HG02610 (cell line): ENCODE results near the gene IVNS1ABP.
"Not testable (repeated sequence)": the region's sequence is repeated elsewhere in the genome, so short reads cannot be mapped to it uniquely, and the experiment has no call there.

Source experiments
- ATAC-seq: cut with Tn5 transposase; IDR thresholded peaks from one replicate; pipeline ENCODE4 v1.9.1; 2021; ENCODE audit warnings: mild to moderate bottlenecking, moderate library complexity; ENCODE audit not compliant: unreplicated experiment

IVNS1ABP gene

DNA sequence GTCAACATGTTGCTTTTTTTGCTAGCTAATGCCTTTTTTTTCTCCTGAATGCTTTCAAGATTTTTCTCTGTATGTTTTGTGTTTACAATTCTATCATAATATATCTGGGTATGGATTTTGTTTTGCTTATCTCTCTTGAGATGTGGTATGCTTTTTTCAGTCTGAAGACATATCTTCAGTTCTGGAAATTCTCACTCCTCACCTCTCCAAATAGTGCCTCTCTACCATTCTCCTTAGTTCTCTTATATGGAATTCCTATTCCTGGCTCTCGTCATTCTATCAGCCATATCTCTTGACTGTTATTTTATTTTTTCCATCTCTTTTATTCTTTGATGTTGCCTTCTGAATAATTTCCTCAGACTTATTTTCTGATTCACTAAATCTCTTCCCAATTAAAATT is 58.4 kb downstream of the IVNS1ABP start:
- ATAC-seq: no peak

DNA sequence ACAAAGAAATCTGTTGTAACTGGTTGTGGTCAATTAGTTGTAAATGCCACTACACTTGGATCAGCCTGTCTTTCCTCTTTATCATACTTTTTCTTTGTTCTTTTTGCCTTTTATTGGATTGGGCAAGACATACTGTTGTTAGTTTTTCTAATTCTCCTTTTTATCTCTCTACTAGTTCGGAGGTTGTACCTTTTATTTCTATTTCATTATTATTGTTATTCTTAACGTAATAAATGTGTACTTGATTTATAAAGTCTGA is 59.2 kb downstream of the IVNS1ABP start:
- no peak for ATAC-seq

DNA sequence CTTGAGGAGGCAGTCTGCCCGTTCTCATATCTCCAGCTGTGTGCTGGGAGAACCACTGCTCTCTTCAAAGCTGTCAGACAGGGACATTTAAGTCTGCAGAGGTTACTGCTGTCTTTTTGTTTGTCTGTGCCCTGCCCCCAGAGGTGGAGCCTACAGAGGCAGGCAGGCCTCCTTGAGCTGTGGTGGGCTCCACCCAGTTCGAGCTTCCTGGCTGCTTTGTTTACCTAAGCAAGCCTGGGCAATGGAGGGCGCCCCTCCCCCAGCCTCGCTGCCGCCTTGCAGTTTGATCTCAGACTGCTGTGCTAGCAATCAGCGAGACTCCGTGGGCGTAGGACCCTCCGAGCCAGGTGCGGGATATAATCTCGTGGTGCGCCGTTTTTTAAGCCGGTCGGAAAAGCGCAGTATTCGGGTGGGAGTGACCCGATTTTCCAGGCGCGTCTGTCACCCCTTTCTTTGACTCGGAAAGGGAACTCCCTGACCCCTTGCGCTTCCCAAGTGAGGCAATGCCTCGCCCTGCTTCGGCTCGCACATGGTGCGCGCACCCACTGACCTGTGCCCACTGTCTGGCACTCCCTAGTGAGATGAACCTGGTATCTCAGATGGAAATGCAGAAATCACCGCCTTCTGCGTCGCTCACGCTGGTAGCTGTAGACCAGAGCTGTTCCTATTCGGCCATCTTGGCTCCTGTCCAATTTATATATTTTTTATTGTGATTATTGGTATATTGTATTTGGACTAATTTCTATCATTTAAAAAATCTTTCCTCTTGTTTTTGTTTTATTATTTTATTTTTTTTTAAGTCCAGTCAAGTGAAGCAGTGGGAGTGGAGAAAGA is 59.7 kb downstream of the IVNS1ABP start:
- ATAC-seq: not testable (repeated sequence)

DNA sequence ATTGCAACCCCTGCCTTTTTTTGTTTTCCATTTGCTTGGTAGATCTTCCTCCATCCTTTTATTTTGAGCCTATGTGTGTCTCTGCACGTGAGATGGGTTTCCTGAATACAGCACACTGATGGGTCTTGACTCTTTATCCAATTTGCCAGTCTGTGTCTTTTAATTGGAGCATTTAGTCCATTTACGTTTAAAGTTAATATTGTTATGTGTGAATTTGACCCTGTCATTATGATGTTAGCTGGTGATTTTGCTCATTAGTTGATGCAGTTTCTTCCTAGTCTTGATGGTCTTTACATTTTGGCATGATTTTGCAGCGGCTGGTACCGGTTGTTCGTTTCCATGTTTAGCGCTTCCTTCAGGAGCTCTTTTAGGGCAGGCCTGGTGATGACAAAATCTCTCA is 61.4 kb downstream of the IVNS1ABP start:
- not testable (repeated sequence) for ATAC-seq

DNA sequence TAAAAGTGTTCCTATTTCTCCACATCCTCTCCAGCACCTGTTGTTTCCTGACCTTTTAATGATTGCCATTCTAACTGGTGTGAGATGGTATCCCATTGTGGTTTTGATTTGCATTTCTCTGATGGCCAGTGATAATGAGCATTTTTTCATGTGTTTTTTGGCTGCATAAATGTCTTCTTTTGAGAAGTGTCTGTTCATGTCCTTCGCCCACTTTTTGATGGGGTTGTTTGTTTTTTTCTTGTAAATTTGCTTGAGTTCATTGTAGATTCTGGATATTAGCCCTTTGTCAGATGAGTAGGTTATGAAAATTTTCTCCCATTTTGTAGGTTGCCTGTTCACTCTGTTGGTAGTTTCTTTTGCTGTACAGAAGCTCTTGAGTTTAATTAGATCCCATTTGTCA is 64.6 kb downstream of the IVNS1ABP start:
- ATAC-seq: not testable (repeated sequence)

DNA sequence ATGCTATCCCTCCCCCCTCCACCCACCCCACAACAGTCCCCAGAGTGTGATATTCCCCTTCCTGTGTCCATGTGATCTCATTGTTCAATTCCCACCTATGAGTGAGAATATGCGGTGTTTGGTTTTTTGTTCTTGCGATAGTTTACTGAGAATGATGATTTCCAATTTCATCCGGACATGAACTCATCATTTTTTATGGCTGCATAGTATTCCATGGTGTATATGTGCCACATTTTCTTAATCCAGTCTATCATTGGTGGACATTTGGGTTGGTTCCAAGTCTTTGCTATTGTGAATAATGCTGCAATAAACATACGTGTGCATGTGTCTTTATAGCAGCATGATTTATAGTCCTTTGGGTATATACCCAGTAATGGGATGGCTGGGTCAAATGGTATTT is 65.1 kb downstream of the IVNS1ABP start:
- not testable (repeated sequence) for ATAC-seq

DNA sequence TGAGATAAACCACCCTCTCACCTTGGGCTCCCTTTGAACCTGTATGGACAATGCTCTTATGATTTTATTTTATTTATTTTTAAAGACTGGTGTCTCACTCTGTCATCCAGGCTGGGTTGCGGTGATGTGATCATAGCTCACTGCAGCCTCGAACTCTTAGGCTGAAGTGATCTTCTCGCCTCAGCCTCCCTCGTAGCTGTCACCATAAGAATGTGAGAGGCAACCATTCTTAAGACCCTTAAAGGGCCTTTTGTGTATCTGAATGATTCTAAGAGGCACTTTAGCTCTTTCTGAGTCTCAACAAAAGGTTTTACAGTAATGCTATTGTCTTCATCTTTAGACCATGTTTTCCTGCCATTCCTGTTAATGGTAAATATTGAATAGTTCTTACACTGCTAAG is 67.0 kb downstream of the IVNS1ABP start:
- no peak for ATAC-seq

DNA sequence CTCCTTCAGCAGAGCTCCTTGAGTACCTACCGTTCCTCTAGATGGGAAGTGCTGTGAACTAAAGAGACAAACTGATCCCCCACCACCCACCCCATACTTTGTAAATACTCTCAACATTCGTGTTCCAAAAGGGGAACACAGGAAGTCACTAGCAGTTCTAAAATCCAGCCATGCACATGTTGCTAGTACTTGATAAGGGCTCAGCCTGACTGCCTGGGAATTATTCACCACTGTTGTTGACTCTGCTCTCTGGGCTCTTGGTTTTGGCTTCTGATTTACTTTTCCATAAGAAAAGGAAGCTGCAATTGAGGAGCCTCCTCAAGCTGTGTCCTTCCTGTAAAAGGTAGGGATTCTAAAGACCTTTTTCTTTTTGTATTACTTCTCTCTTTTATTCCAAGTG is 67.5 kb downstream of the IVNS1ABP start:
- no peak for ATAC-seq
